Effector memory CD8-positive, alpha-beta T cell (primary cell): ENCODE measurements around the gene SMAD1.
A peak's percentile ranks its signal among the peaks of the same experiment; 100 is the strongest.

ENCODE experiments used
- ATAC-seq: fragments of 150-1000 bp; cut with Tn5 transposase; replicated peaks from 2 replicates; pipeline ENCODE4 v1.10.0; 2021; ENCODE audit warnings: mild to moderate bottlenecking, moderate library complexity
- DNase-seq, 3 experiments: peaks; one replicate each; pipeline ENCODE4 v3.0.0; 2021
- H3K27ac Mint-ChIP-seq, 2 donors: one replicate each; pipeline ENCODE4 v1.8.0; 2022; ENCODE audit warnings: mild to moderate bottlenecking in 2 of 2, mixed read lengths in 2 of 2, moderate library complexity in 2 of 2
- H3K27me3 Mint-ChIP-seq, 2 donors: one replicate each; pipeline ENCODE4 v1.8.0; 2022; ENCODE audit warnings: mixed read lengths in 2 of 2
- H3K36me3 Mint-ChIP-seq: one replicate; pipeline ENCODE4 v1.8.0; 2022; ENCODE audit warnings: mild to moderate bottlenecking, moderate library complexity, mixed read lengths; ENCODE audit not compliant: insufficient read depth
- H3K4me1 Mint-ChIP-seq, 2 donors: one replicate each; pipeline ENCODE4 v1.8.0; 2022; ENCODE audit warnings: low read depth in 2 of 2, mixed read lengths in 2 of 2
- H3K4me3 Mint-ChIP-seq, 2 donors: one replicate each; pipeline ENCODE4 v1.8.0; 2022; ENCODE audit warnings: mild to moderate bottlenecking in 2 of 2, mixed read lengths in 2 of 2, moderate library complexity in 2 of 2
- H3K9me3 Mint-ChIP-seq, 2 donors: one replicate each; pipeline ENCODE4 v1.8.0; 2022; ENCODE audit warnings: mixed read lengths in 2 of 2
- total RNA-seq, 9 experiments: gene quantifications; one replicate each; lab custom pipeline; 2026; lab: John Stamatoyannopoulos, UW

SMAD1 gene
- 0 to 1.0 (median 0.39) reads per million in 9 experiments for total RNA-seq

GRCh38 chr4:145481164-145481941, at the start of gene SMAD1:
SMAD1 (plus strand) TSS chr4:145481853; CDS start chr4:145514614, 32,761 bp downstream.
- peaks cover 22 to 43% of the 10 kb centered on the region in 2 donors for H3K27me3 Mint-ChIP-seq
- no peaks in the 10 kb centered on the region for H3K36me3 Mint-ChIP-seq
- peaks cover 6 to 7% of the 10 kb centered on the region in 2 donors for H3K4me1 Mint-ChIP-seq
- peak in 1 of 3 experiments; percentile 2 for DNase-seq
- peak within 1 kb of the TSS in 1 of 2 donors; percentile 72 for H3K4me3 Mint-ChIP-seq
- H3K9me3 Mint-ChIP-seq = no peaks in the 10 kb centered on the region
- H3K27ac Mint-ChIP-seq = no peak within 1 kb of the TSS
- ATAC-seq = peak; percentile 33

- no peaks in the 10 kb centered on the region for H3K36me3 Mint-ChIP-seq
- no peaks in the 10 kb centered on the region for H3K4me1 Mint-ChIP-seq
- no peak for DNase-seq
- peaks cover 24 to 33% of the 10 kb centered on the region in 2 donors for H3K27me3 Mint-ChIP-seq
- no peak overlapping the region for H3K4me3 Mint-ChIP-seq
- H3K27ac Mint-ChIP-seq = no peak overlapping the region
- no peak for ATAC-seq
- peaks cover 4 to 10% of the 10 kb centered on the region in 2 donors for H3K9me3 Mint-ChIP-seq
These were observed 48.0 kb upstream of the SMAD1 start for GRCh38 chr4:145433684-145434083.

GRCh38 chr4:145435646-145436045, 46.0 kb upstream of the SMAD1 start:
- no peak for ATAC-seq
- peaks cover 4 to 10% of the 10 kb centered on the region in 2 donors for H3K9me3 Mint-ChIP-seq
- H3K4me1 Mint-ChIP-seq = no peaks in the 10 kb centered on the region
- H3K36me3 Mint-ChIP-seq = no peaks in the 10 kb centered on the region
- H3K27ac Mint-ChIP-seq = no peak overlapping the region
- DNase-seq = no peak
- no peak overlapping the region for H3K4me3 Mint-ChIP-seq
- H3K27me3 Mint-ChIP-seq = peaks cover 28 to 40% of the 10 kb centered on the region in 2 donors

GRCh38 chr4:145436114-145436513, 45.5 kb upstream of the SMAD1 start:
- Mint-ChIP-seq H3K36me3 (no peaks in the 10 kb centered on the region), H3K4me3 (no peak overlapping the region), H3K27me3 (peaks cover 28 to 40% of the 10 kb centered on the region in 2 donors), H3K27ac (no peak overlapping the region), H3K9me3 (peaks cover 4 to 10% of the 10 kb centered on the region in 2 donors), H3K4me1 (no peaks in the 10 kb centered on the region)
- no peak for ATAC-seq
- DNase-seq = no peak

GRCh38 chr4:145436796-145437195, 44.9 kb upstream of the SMAD1 start:
- DNase-seq (no peak), ATAC-seq (no peak)
- Mint-ChIP-seq H3K27ac (no peak overlapping the region), H3K9me3 (peaks cover 4 to 10% of the 10 kb centered on the region in 2 donors), H3K4me3 (no peak overlapping the region), H3K27me3 (peaks cover 28 to 40% of the 10 kb centered on the region in 2 donors), H3K36me3 (no peaks in the 10 kb centered on the region), H3K4me1 (no peaks in the 10 kb centered on the region)

GRCh38 chr4:145437466-145437865, 44.2 kb upstream of the SMAD1 start:
- no peak overlapping the region for H3K27ac Mint-ChIP-seq
- H3K4me1 Mint-ChIP-seq = no peaks in the 10 kb centered on the region
- no peaks in the 10 kb centered on the region for H3K36me3 Mint-ChIP-seq
- peaks cover 28 to 40% of the 10 kb centered on the region in 2 donors for H3K27me3 Mint-ChIP-seq
- H3K4me3 Mint-ChIP-seq = no peak overlapping the region
- DNase-seq (no peak), ATAC-seq (no peak)
- peaks cover 4 to 10% of the 10 kb centered on the region in 2 donors for H3K9me3 Mint-ChIP-seq

GRCh38 chr4:145438298-145438697, 43.4 kb upstream of the SMAD1 start:
- H3K4me3 Mint-ChIP-seq = no peak overlapping the region
- H3K4me1 Mint-ChIP-seq = no peaks in the 10 kb centered on the region
- no peak for ATAC-seq
- H3K27ac Mint-ChIP-seq = no peak overlapping the region
- peaks cover 4 to 10% of the 10 kb centered on the region in 2 donors for H3K9me3 Mint-ChIP-seq
- H3K36me3 Mint-ChIP-seq = no peaks in the 10 kb centered on the region
- peaks cover 28 to 41% of the 10 kb centered on the region in 2 donors for H3K27me3 Mint-ChIP-seq
- no peak for DNase-seq

- no peak for ATAC-seq
- DNase-seq = no peak
- H3K4me3 Mint-ChIP-seq = no peak overlapping the region
- H3K36me3 Mint-ChIP-seq = no peaks in the 10 kb centered on the region
- no peak overlapping the region for H3K27ac Mint-ChIP-seq
- peaks cover 21 to 27% of the 10 kb centered on the region in 2 donors for H3K27me3 Mint-ChIP-seq
- H3K4me1 Mint-ChIP-seq = no peaks in the 10 kb centered on the region
- no peaks in the 10 kb centered on the region for H3K9me3 Mint-ChIP-seq
These were observed 41.2 kb upstream of the SMAD1 start for GRCh38 chr4:145440292-145441007.

- no peaks in the 10 kb centered on the region for H3K36me3 Mint-ChIP-seq
- H3K9me3 Mint-ChIP-seq = no peaks in the 10 kb centered on the region
- H3K27me3 Mint-ChIP-seq = peaks cover 5 to 6% of the 10 kb centered on the region in 2 donors
- H3K4me3 Mint-ChIP-seq = no peak overlapping the region
- H3K4me1 Mint-ChIP-seq = no peaks in the 10 kb centered on the region
- DNase-seq (no peak), ATAC-seq (no peak)
- no peak overlapping the region for H3K27ac Mint-ChIP-seq
These were observed 35.5 kb upstream of the SMAD1 start for GRCh38 chr4:145446184-145446583.

- H3K9me3 Mint-ChIP-seq = no peaks in the 10 kb centered on the region
- no peak overlapping the region for H3K27ac Mint-ChIP-seq
- no peak overlapping the region for H3K4me3 Mint-ChIP-seq
- ATAC-seq (no peak), DNase-seq (no peak)
- no peaks in the 10 kb centered on the region for H3K36me3 Mint-ChIP-seq
- peaks cover 5 to 28% of the 10 kb centered on the region in 2 donors for H3K27me3 Mint-ChIP-seq
- H3K4me1 Mint-ChIP-seq = no peaks in the 10 kb centered on the region
These were observed 29.8 kb upstream of the SMAD1 start for GRCh38 chr4:145451895-145452294.

GRCh38 chr4:145452447-145453162, 29.0 kb upstream of the SMAD1 start:
- Mint-ChIP-seq H3K36me3 (no peaks in the 10 kb centered on the region), H3K4me3 (no peak overlapping the region), H3K9me3 (no peaks in the 10 kb centered on the region), H3K27ac (no peak overlapping the region), H3K4me1 (no peaks in the 10 kb centered on the region), H3K27me3 (peaks cover 5 to 28% of the 10 kb centered on the region in 2 donors)
- DNase-seq = no peak
- ATAC-seq = no peak

GRCh38 chr4:145453163-145453520, 28.5 kb upstream of the SMAD1 start:
- no peak for DNase-seq
- H3K4me3 Mint-ChIP-seq = no peak overlapping the region
- H3K27me3 Mint-ChIP-seq = peaks cover 5 to 28% of the 10 kb centered on the region in 2 donors
- no peaks in the 10 kb centered on the region for H3K36me3 Mint-ChIP-seq
- no peak overlapping the region for H3K27ac Mint-ChIP-seq
- no peaks in the 10 kb centered on the region for H3K9me3 Mint-ChIP-seq
- ATAC-seq = no peak
- no peaks in the 10 kb centered on the region for H3K4me1 Mint-ChIP-seq

- Mint-ChIP-seq H3K4me1 (no peaks in the 10 kb centered on the region), H3K36me3 (no peaks in the 10 kb centered on the region), H3K4me3 (no peak overlapping the region), H3K9me3 (peaks cover 0 to 7% of the 10 kb centered on the region in 2 donors), H3K27me3 (peaks cover 6 to 15% of the 10 kb centered on the region in 2 donors), H3K27ac (no peak overlapping the region)
- DNase-seq (no peak), ATAC-seq (no peak)
These were observed 8.4 kb upstream of the SMAD1 start for GRCh38 chr4:145473203-145473602.
